ENCODE measurements around the gene GALNT6.

DNA sequence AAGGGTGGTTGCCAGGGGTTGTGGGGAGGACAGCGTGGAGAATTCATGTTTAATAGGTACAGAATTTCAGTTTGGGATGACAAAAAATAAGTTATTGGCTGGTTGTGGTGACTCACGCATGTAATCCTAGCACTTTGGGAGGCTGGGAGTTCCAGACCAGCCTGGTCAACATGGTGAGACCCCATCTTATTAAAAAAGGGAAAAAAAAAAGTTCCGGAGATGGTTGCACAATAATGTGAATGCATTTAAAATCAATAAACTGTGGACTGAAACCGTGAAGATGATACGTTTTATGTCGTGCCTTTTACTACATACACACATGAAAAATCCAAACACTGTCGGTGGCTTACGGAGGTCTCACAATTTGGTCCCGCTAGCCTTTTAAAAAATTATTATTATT is 20.5 kb downstream of the GALNT6 start:
- TF ChIP-seq, protein P1, sequence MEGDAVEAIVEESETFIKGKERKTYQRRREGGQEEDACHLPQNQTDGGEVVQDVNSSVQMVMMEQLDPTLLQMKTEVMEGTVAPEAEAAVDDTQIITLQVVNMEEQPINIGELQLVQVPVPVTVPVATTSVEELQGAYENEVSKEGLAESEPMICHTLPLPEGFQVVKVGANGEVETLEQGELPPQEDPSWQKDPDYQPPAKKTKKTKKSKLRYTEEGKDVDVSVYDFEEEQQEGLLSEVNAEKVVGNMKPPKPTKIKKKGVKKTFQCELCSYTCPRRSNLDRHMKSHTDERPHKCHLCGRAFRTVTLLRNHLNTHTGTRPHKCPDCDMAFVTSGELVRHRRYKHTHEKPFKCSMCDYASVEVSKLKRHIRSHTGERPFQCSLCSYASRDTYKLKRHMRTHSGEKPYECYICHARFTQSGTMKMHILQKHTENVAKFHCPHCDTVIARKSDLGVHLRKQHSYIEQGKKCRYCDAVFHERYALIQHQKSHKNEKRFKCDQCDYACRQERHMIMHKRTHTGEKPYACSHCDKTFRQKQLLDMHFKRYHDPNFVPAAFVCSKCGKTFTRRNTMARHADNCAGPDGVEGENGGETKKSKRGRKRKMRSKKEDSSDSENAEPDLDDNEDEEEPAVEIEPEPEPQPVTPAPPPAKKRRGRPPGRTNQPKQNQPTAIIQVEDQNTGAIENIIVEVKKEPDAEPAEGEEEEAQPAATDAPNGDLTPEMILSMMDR (conservative IDR thresholded peaks at IDR 0.05; ENCODE audit: low read length) = no peak
- TF ChIP-seq EZH2phosphoT487 (IDR thresholded peaks at IDR 0.05; ENCODE audit: borderline replicate concordance) = no peak

Data from Loucy (cell line).